Measurements from ENCODE around the gene RPN2. TPM values are rescaled to one million over a fixed set of nuclear protein-coding genes. Genes with fewer than 3 reads are reported as not detected.

RPN2 gene
- total and polyA plus RNA-seq, 7 experiments from 2014 or later, result 88.7 to 281 (median 113) TPM

DNA sequence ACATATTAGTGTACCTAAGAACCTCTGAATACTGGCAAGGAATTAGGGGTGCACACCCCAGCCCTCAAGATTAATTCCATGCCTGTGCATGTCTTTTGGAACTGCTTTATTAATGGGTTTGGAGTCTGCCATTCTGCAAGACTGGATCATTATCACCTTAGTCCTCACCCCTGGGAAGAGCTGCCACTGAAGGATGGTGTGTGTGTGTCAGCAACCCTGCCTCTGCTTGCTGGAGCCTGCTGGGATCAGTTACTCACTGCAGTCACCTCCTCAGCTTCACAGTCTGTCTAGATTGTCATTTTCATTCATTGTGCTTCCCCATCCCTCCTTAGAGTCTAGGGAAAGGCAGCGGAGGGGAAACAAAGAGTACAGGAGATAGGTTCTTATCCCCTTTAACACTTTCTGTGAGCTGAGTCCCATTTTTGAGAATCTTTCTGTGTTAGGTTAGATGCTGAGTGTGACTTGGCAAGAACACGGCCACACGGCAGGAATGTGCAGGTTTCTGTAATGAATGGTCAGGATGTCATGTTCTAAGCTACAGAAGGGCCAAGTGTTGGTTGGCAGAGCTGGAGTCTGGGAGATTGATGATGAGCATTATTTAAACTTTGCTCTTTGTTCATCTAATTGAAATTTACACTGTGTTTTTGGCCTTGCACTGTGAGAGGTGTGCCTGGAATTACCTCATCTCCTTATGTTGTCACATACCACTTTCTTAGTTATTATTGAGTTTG is 61.4 kb downstream of the RPN2 start:
- Histone ChIP-seq H3K4me3 (ENCODE audit: low read length) (no peak overlapping the region), H3K4me1 (ENCODE audit: control insufficient read depth in 2 of 2, insufficient read depth in 2 of 2, low read length in 2 of 2) (no peaks in the 10 kb centered on the region), H3K27ac (ENCODE audit: low read depth, low read length) (no peak overlapping the region), H3K27me3 (ENCODE audit: control insufficient read depth in 2 of 2, insufficient read depth in 2 of 2, low read length in 2 of 2) (no peaks in the 10 kb centered on the region), H3K9me3 (ENCODE audit: control insufficient read depth in 2 of 3, low read length in 3 of 3) (no peaks in the 10 kb centered on the region), H3K36me3 (ENCODE audit: control insufficient read depth in 2 of 3, insufficient read depth in 3 of 3, low read length in 3 of 3) (peaks cover 23 to 84% (median 52%) of the 10 kb centered on the region in 3 experiments)
- DNase-seq (no peak), ATAC-seq (no peak)
- Mint-ChIP-seq H3K4me1 (no peaks in the 10 kb centered on the region), H3K4me3 (no peak overlapping the region), H3K27me3 (no peaks in the 10 kb centered on the region), H3K9me3 (no peaks in the 10 kb centered on the region), H3K27ac (peak overlapping the region in 1 of 9 donors; percentile 78), H3K36me3 (peaks cover 16 to 66% (median 20%) of the 10 kb centered on the region in 5 donors)
- ChIA-PET POLR2A (no interaction called here), CTCF (interaction anchor here (0.6 kb wide), 1 partner anchor 9 kb away, joined by 4 read pairs; no protein-coding TSS in a partner anchor)
- intact Hi-C loops (cut with micrococcal nuclease), result no loop called here

- intact Hi-C loops (cut with micrococcal nuclease), result no loop called here
- Histone ChIP-seq H3K27me3 (ENCODE audit: control insufficient read depth in 2 of 2, insufficient read depth in 2 of 2, low read length in 2 of 2) (no peaks in the 10 kb centered on the region), H3K4me3 (ENCODE audit: low read length) (no peak overlapping the region), H3K9me3 (ENCODE audit: control insufficient read depth in 2 of 3, low read length in 3 of 3) (no peaks in the 10 kb centered on the region), H3K27ac (ENCODE audit: low read depth, low read length) (no peak overlapping the region), H3K4me1 (ENCODE audit: control insufficient read depth in 2 of 2, insufficient read depth in 2 of 2, low read length in 2 of 2) (no peaks in the 10 kb centered on the region), H3K36me3 (ENCODE audit: control insufficient read depth in 2 of 3, insufficient read depth in 3 of 3, low read length in 3 of 3) (peaks cover 11 to 65% (median 35%) of the 10 kb centered on the region in 3 experiments)
- Mint-ChIP-seq H3K4me3 (no peak overlapping the region), H3K4me1 (no peaks in the 10 kb centered on the region), H3K9me3 (no peaks in the 10 kb centered on the region), H3K27me3 (no peaks in the 10 kb centered on the region), H3K27ac (no peak overlapping the region), H3K36me3 (peaks cover 12 to 58% (median 16%) of the 10 kb centered on the region in 5 donors)
- POLR2A ChIA-PET, result no interaction called here
- no peak for ATAC-seq
- DNase-seq, result no peak
- CTCF ChIA-PET, result no interaction called here
Measured at GRCh38 chr20:37242503-37242902, 63.4 kb downstream of the RPN2 start.

GRCh38 chr20:37243076-37243936 is 64.2 kb downstream of the RPN2 start:
- H3K36me3 ChIP-seq (ENCODE audit: control insufficient read depth in 2 of 3, insufficient read depth in 3 of 3, low read length in 3 of 3), result peaks cover 10 to 57% (median 29%) of the 10 kb centered on the region in 3 experiments
- Mint-ChIP-seq H3K27ac (peak overlapping the region in 2 of 9 donors; percentile 28 to 71), H3K4me1 (no peaks in the 10 kb centered on the region), H3K36me3 (peaks cover 10 to 58% (median 14%) of the 10 kb centered on the region in 5 donors), H3K27me3 (no peaks in the 10 kb centered on the region), H3K4me3 (no peak overlapping the region), H3K9me3 (no peaks in the 10 kb centered on the region)
- no peaks in the 10 kb centered on the region for H3K4me1 ChIP-seq (ENCODE audit: control insufficient read depth in 2 of 2, insufficient read depth in 2 of 2, low read length in 2 of 2)
- ChIA-PET CTCF (no interaction called here), POLR2A (no interaction called here)
- no peak for ATAC-seq
- intact Hi-C loops (cut with micrococcal nuclease), result no loop called here
- no peak for DNase-seq
- no peaks in the 10 kb centered on the region for H3K27me3 ChIP-seq (ENCODE audit: control insufficient read depth in 2 of 2, insufficient read depth in 2 of 2, low read length in 2 of 2)
- H3K9me3 ChIP-seq (ENCODE audit: control insufficient read depth in 2 of 3, low read length in 3 of 3), result no peaks in the 10 kb centered on the region
- no peak overlapping the region for H3K4me3 ChIP-seq (ENCODE audit: low read length)
- no peak overlapping the region for H3K27ac ChIP-seq (ENCODE audit: low read depth, low read length)

- Histone ChIP-seq H3K27ac (ENCODE audit: low read depth, low read length) (no peak overlapping the region), H3K4me1 (ENCODE audit: control insufficient read depth in 2 of 2, insufficient read depth in 2 of 2, low read length in 2 of 2) (no peaks in the 10 kb centered on the region), H3K36me3 (ENCODE audit: control insufficient read depth in 2 of 3, insufficient read depth in 3 of 3, low read length in 3 of 3) (peaks cover 10 to 49% (median 22%) of the 10 kb centered on the region in 3 experiments), H3K9me3 (ENCODE audit: control insufficient read depth in 2 of 3, low read length in 3 of 3) (no peaks in the 10 kb centered on the region), H3K4me3 (ENCODE audit: low read length) (no peak overlapping the region), H3K27me3 (ENCODE audit: control insufficient read depth in 2 of 2, insufficient read depth in 2 of 2, low read length in 2 of 2) (no peaks in the 10 kb centered on the region)
- ChIA-PET POLR2A (no interaction called here), CTCF (interaction anchor here (1.1 kb wide), 1 partner anchor 19 kb away, joined by 3 read pairs; no protein-coding TSS in a partner anchor)
- Mint-ChIP-seq H3K36me3 (peaks cover 6 to 54% (median 14%) of the 10 kb centered on the region in 5 donors), H3K27me3 (no peaks in the 10 kb centered on the region), H3K27ac (peak overlapping the region in 1 of 9 donors; percentile 28), H3K4me3 (no peak overlapping the region), H3K9me3 (no peaks in the 10 kb centered on the region), H3K4me1 (no peaks in the 10 kb centered on the region)
- intact Hi-C loops (cut with micrococcal nuclease), result no loop called here
- DNase-seq (no peak), ATAC-seq (no peak)
Measured at GRCh38 chr20:37243937-37244571, 64.9 kb downstream of the RPN2 start.

GRCh38 chr20:37244572-37244957 is 65.4 kb downstream of the RPN2 start:
- Mint-ChIP-seq H3K36me3 (peaks cover 6 to 49% (median 14%) of the 10 kb centered on the region in 5 donors), H3K27ac (no peak overlapping the region), H3K4me3 (no peak overlapping the region), H3K9me3 (no peaks in the 10 kb centered on the region), H3K4me1 (no peaks in the 10 kb centered on the region), H3K27me3 (no peaks in the 10 kb centered on the region)
- no peaks in the 10 kb centered on the region for H3K4me1 ChIP-seq (ENCODE audit: control insufficient read depth in 2 of 2, insufficient read depth in 2 of 2, low read length in 2 of 2)
- peaks cover 10 to 44% (median 18%) of the 10 kb centered on the region in 3 experiments for H3K36me3 ChIP-seq (ENCODE audit: control insufficient read depth in 2 of 3, insufficient read depth in 3 of 3, low read length in 3 of 3)
- ChIA-PET POLR2A (interaction anchor here (1.1 kb wide), 1 partner anchor 67 kb away, joined by 3 read pairs; no protein-coding TSS in a partner anchor), CTCF (interaction anchor here (1.1 kb wide), 1 partner anchor 19 kb away, joined by 3 read pairs; no protein-coding TSS in a partner anchor)
- DNase-seq (no peak), ATAC-seq (no peak)
- no peak overlapping the region for H3K27ac ChIP-seq (ENCODE audit: low read depth, low read length)
- no peaks in the 10 kb centered on the region for H3K27me3 ChIP-seq (ENCODE audit: control insufficient read depth in 2 of 2, insufficient read depth in 2 of 2, low read length in 2 of 2)
- H3K4me3 ChIP-seq (ENCODE audit: low read length), result no peak overlapping the region
- no peaks in the 10 kb centered on the region for H3K9me3 ChIP-seq (ENCODE audit: control insufficient read depth in 2 of 3, low read length in 3 of 3)
- intact Hi-C loops (cut with micrococcal nuclease), result no loop called here

Data from naive thymus-derived CD4-positive, alpha-beta T cell (primary cell).